HL-60 (cell line): ENCODE measurements around the gene EPB41.
A peak's percentile ranks its signal among the peaks of the same experiment; 100 is the strongest.

Source experiments
- DNase-seq, 2 experiments: peaks; one replicate each; pipeline ENCODE4 v3.0.0-alpha.2; 2010 to 2020; ENCODE audit warnings: low read depth in 1 of 2, low spot score in 1 of 2
- H3K27ac ChIP-seq: fragments of 250-450 bp; sonication (Bioruptor Pico); replicated peaks from 2 replicates; pipeline ENCODE4 v1.5.1; 2020; ENCODE audit warnings: mild to moderate bottlenecking, moderate library complexity
- H3K27me3 ChIP-seq: fragments of 250-450 bp; sonication (Bioruptor Pico); 2 replicates; pipeline ENCODE4 v1.5.1; 2021; ENCODE audit warnings: mild to moderate bottlenecking, moderate library complexity; ENCODE audit not compliant: insufficient read depth, poor library complexity, severe bottlenecking
- H3K4me3 ChIP-seq: replicated peaks from 2 replicates; pipeline ENCODE4 v1.5.1; 2011; ENCODE audit warnings: mild to moderate bottlenecking, control low read depth, low read length; ENCODE audit not compliant: insufficient read depth
- CTCF ChIP-seq: IDR thresholded peaks from one replicate; pipeline ENCODE4 v1.5.1; 2011; ENCODE audit warnings: low read length, control low read depth, inconsistent platforms; ENCODE audit not compliant: insufficient read depth
- GABPA ChIP-seq: IDR thresholded peaks from 2 replicates; pipeline ENCODE4 v1.6.1; 2012; ENCODE audit warnings: low read depth
- POLR2AphosphoS5 ChIP-seq: IDR thresholded peaks from 2 replicates; pipeline ENCODE4 v1.6.1; 2012; ENCODE audit warnings: low read depth
- REST ChIP-seq: IDR thresholded peaks from 2 replicates; pipeline ENCODE4 v1.6.1; 2012; ENCODE audit warnings: low read depth; ENCODE audit not compliant: insufficient replicate concordance
- SPI1 ChIP-seq: IDR thresholded peaks from 2 replicates; pipeline ENCODE4 v1.6.1; 2012; ENCODE audit warnings: low read depth, mild to moderate bottlenecking, borderline replicate concordance

The EPB41 gene

GRCh38 chr1:29124366-29125236 is 210.2 kb downstream of the EPB41 start:
- peak overlapping the region; percentile 16 for H3K4me3 ChIP-seq
- DNase-seq, result peak in 1 of 2 experiments; percentile 30
- no peak overlapping the region for H3K27ac ChIP-seq
- no peak for TF ChIP-seq GABPA
- no peak for TF ChIP-seq REST
- no peak for TF ChIP-seq SPI1
- TF ChIP-seq POLR2AphosphoS5, result no peak
- TF ChIP-seq CTCF, result no peak
- peaks cover 45% of the 10 kb centered on the region for H3K27me3 ChIP-seq

GRCh38 chr1:29125237-29125641 is 210.9 kb downstream of the EPB41 start:
- H3K4me3 ChIP-seq, result no peak overlapping the region
- no peak overlapping the region for H3K27ac ChIP-seq
- H3K27me3 ChIP-seq, result peaks cover 45% of the 10 kb centered on the region
- no peak for DNase-seq
- TF ChIP-seq REST (no peak), SPI1 (no peak), GABPA (no peak), POLR2AphosphoS5 (no peak), CTCF (no peak)

GRCh38 chr1:29125788-29126187 is 211.4 kb downstream of the EPB41 start:
- peaks cover 45% of the 10 kb centered on the region for H3K27me3 ChIP-seq
- no peak overlapping the region for H3K4me3 ChIP-seq
- no peak overlapping the region for H3K27ac ChIP-seq
- DNase-seq, result no peak
- TF ChIP-seq CTCF (no peak), GABPA (no peak), REST (no peak), POLR2AphosphoS5 (no peak), SPI1 (no peak)
